ENCODE measurements around the gene C1orf185. TPM values are rescaled to one million over a fixed set of nuclear protein-coding genes. Genes with fewer than 3 reads are reported as not detected.

Gene C1orf185
- total RNA-seq, 1 donor from 2014 or later, result not detected

- intact Hi-C loops (cut with DNase I), result loop anchor here (2.0 to 5.0 kb wide), 2 partner anchors 45 to 104 kb away; partner anchors contain the start of gene RNF11
- no peak for DNase-seq (ENCODE audit: low spot score)
Measured at GRCh38 chr1:51192213-51192843, 90.3 kb downstream of the C1orf185 start.

GRCh38 chr1:51193564-51193963, 91.5 kb downstream of the C1orf185 start:
- intact Hi-C loops (cut with DNase I), result loop anchor here (2.0 to 5.0 kb wide), 2 partner anchors 44 to 103 kb away; partner anchors contain the start of gene RNF11

More at GRCh38 chr1:51193564-51193963, 91.5 kb downstream of the C1orf185 start:
- DNase-seq (ENCODE audit: low spot score), result no peak

Small RNA genes within 50 kb of the gene (microRNA-seq; reads per million reads assigned to microRNA genes)
- not detected for gene MIR4421
- not detected for gene MIR6500

Other genes with a start within 250 kb of the C1orf185 start
- 81.0 TPM for gene FAF1, start 142.0 kb upstream of the C1orf185 start, total RNA-seq
- 9.8 TPM for gene CDKN2C, start 132.0 kb upstream of the C1orf185 start, total RNA-seq
- gene RNF11, start 134.0 kb downstream of the C1orf185 start, total RNA-seq, result 137 TPM
- gene TTC39A, start 228.3 kb downstream of the C1orf185 start, total RNA-seq, result 20.3 TPM

Data from cardiac septum (tissue), 1 donor.